Spleen (tissue), 11 donors: Measurements from ENCODE around the gene CEACAM1. TPM values are rescaled to one million over a fixed set of nuclear protein-coding genes. Genes with fewer than 3 reads are reported as not detected.
"Not testable (repeated sequence)": the region's sequence is repeated elsewhere in the genome, so short reads cannot be mapped to it uniquely, and the experiment has no call there.

Source experiments
- DNase-seq: peaks from one replicate; pipeline ENCODE4 v3.0.0-alpha.2; 2020
- H3K27ac ChIP-seq, 8 donors: fragments of 200-600 bp; sonication (generic) in 7 of 8; 1 replicate in 4 of 8; 2 replicates in 4 of 8; pipeline versions ENCODE4 v1.5.0 to v1.8.0; 2016 to 2021; ENCODE audit warnings: inconsistent platforms in 4 of 8, mild to moderate bottlenecking in 4 of 8, moderate library complexity in 1 of 8
- H3K27me3 ChIP-seq, 7 donors: fragments of 200-600 bp; sonication (generic) in 6 of 7; replicated peaks in 1 of 7; 1 replicate in 4 of 7; 2 replicates in 3 of 7; pipeline versions ENCODE4 v1.5.0 to v1.8.0; 2016 to 2021; ENCODE audit warnings: inconsistent platforms in 3 of 7, mild to moderate bottlenecking in 1 of 7
- H3K36me3 ChIP-seq, 6 donors: fragments of 200-600 bp; sonication (generic) in 5 of 6; 1 replicate in 4 of 6; 2 replicates in 2 of 6; pipeline versions ENCODE4 v1.5.0 to v1.8.0; 2016 to 2021; ENCODE audit warnings: inconsistent platforms in 2 of 6
- H3K4me1 ChIP-seq, 6 donors: fragments of 200-600 bp; sonication (generic) in 5 of 6; 1 replicate in 3 of 6; 2 replicates in 3 of 6; pipeline versions ENCODE4 v1.5.0 to v1.8.0; 2016 to 2021; ENCODE audit warnings: inconsistent platforms in 3 of 6
- H3K4me3 ChIP-seq, 8 donors: fragments of 200-600 bp; sonication (generic) in 7 of 8; 1 replicate in 4 of 8; 2 replicates in 4 of 8; pipeline versions ENCODE4 v1.5.0 to v1.8.0; 2016 to 2021; ENCODE audit warnings: inconsistent platforms in 4 of 8, mild to moderate bottlenecking in 4 of 8, moderate library complexity in 2 of 8
- H3K9me3 ChIP-seq, 8 donors: fragments of 200-600 bp; sonication (generic) in 7 of 8; 1 replicate in 4 of 8; 2 replicates in 4 of 8; pipeline versions ENCODE4 v1.5.0 to v1.8.0; 2016 to 2021; ENCODE audit warnings: inconsistent platforms in 4 of 8
- POLR2A ChIP-seq, 3 donors: fragments of 450-650 bp; IDR thresholded peaks; one replicate each; pipeline ENCODE4 v1.5.1; 2017; ENCODE audit warnings: antibody characterized with exemption in 3 of 3, mild to moderate bottlenecking in 1 of 3
- POLR2AphosphoS5 ChIP-seq, 3 donors: sonication (generic); formaldehyde crosslinking; IDR thresholded peaks; one replicate each; pipeline ENCODE4 v1.5.1; 2017; ENCODE audit warnings: antibody characterized with exemption in 3 of 3
- WGBS, 5 donors: extraction: QIAGEN DNeasy Blood & Tissue Kit in 3 of 5; methylation state at CpG; one replicate each; pipeline versions ENCODE4 v1.1.5 to v1.1.7; 2013 to 2018; 5-methylcytosine and 5-hydroxymethylcytosine counted together
- intact Hi-C: fragments of 100-400 bp; cut with DNase I; formaldehyde crosslinking; loops from one replicate; pipeline ENCODE4 v1.15.0; 2023; ENCODE audit warnings: low total_unique reads
- polyA plus RNA-seq, 3 donors: library from polyadenylated mRNA; stranded (reverse); fragments of 200-250 nt; gene quantifications; one replicate each; pipeline ENCODE4 v1.2.1, GENCODE V29; 2013
- total RNA-seq, 7 donors: library from RNA; depleted of rRNA in 3 of 7; stranded (reverse); fragments of >200 nt in 3 of 7; fragmentation: NEBNext Ultra II Directional in 4 of 7; extraction: Animal tissue kit (Norgen Biotek cat#: 25700) in 4 of 7; gene quantifications; one replicate each; pipeline versions ENCODE4 v1.1.0 to v1.2.1, GENCODE V29; 2016 to 2021
- TF ChIP-seq, protein P1 (sequence below), 11 experiments: fragments of 200-600 bp in 7 of 11; fragments of 450-650 bp in 4 of 11; sonication (generic) in 4 of 11; IDR thresholded peaks in 8 of 11; conservative IDR thresholded peaks in 3 of 11; 1 replicate in 7 of 11; 2 replicates in 4 of 11; pipeline versions ENCODE4 v1.4.0 to v1.8.0; 2016 to 2021; ENCODE audit warnings: antibody characterized with exemption in 11 of 11, inconsistent platforms in 4 of 11, mild to moderate bottlenecking in 1 of 11
- donor health status: healthy with polysubstance abuse.
- donor health status: DM: no; HTN: no; CAD: no; lungs with moderate emphysema.
- donor health status: DM: no; HTN: no; CAD: no.
- donor health status: Bipolar disorder and iron deficiency.
- donor health status: healthy.
- donor health status: DM: no; HTN: no; CAD: no.
- donor health status: DM: yes; HTN: yes; CAD: no.

CEACAM1 gene
- total and polyA plus RNA-seq, 10 donors = 1.5 to 33.5 (median 16.7) TPM

DNA sequence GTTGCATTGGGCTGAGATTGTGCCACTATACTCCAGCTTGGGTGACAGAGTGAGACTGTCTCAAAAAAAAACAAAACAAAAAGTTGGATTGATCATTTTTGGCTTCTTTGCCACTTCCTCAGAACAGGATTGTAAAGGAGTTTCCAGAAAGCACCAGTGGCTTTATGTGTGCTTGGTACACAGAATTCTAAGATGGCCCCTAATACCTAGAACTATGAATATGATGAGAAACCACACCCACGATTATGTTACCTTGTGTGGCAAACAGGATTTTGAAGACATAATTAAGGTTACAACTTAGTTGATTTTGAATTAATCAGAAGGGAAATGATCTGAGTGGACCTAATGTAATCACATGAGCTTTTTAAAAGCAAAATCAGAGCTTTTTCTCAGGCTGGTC, 26.5 kb downstream of the CEACAM1 start:
- Histone ChIP-seq H3K27ac (no peak overlapping the region), H3K9me3 (no peaks in the 10 kb centered on the region), H3K27me3 (no peaks in the 10 kb centered on the region), H3K4me1 (peaks cover 11 to 27% (median 22%) of the 10 kb centered on the region in 6 donors), H3K4me3 (no peak overlapping the region), H3K36me3 (no peaks in the 10 kb centered on the region)
- DNase-seq = no peak
- TF ChIP-seq POLR2AphosphoS5 (IDR thresholded peaks at IDR 0.05) (no peak), POLR2A (IDR thresholded peaks at IDR 0.05) (no peak)
- TF ChIP-seq, protein P1, sequence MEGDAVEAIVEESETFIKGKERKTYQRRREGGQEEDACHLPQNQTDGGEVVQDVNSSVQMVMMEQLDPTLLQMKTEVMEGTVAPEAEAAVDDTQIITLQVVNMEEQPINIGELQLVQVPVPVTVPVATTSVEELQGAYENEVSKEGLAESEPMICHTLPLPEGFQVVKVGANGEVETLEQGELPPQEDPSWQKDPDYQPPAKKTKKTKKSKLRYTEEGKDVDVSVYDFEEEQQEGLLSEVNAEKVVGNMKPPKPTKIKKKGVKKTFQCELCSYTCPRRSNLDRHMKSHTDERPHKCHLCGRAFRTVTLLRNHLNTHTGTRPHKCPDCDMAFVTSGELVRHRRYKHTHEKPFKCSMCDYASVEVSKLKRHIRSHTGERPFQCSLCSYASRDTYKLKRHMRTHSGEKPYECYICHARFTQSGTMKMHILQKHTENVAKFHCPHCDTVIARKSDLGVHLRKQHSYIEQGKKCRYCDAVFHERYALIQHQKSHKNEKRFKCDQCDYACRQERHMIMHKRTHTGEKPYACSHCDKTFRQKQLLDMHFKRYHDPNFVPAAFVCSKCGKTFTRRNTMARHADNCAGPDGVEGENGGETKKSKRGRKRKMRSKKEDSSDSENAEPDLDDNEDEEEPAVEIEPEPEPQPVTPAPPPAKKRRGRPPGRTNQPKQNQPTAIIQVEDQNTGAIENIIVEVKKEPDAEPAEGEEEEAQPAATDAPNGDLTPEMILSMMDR (IDR thresholded peaks at IDR 0.05 in 8 of 11, conservative IDR thresholded peaks at IDR 0.05 in 3 of 11) = no peak
- intact Hi-C loops = no loop called here
- 69 to 95% (median 81%) methylated on average over 1 of the region's 1 CpG for WGBS, 5 donors

DNA sequence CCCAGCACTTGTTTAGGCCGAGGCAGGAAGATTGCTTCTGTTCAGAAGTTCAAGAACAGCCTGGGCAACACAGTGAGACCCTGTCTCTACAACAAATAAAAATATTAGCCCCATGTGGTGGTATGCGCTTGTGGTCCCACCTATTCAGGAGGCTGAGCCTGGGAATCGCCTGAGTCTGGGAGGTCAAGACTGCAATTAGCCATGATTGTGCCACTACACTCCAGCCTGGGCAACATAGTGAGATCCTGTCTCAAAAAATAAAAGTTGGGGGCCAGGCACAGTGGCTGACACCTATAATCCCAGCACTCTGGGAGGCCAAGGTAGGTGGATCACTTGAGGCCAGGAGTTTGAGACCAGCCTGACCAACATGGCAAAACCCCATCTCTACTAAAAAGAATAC, 27.0 kb downstream of the CEACAM1 start:
- DNase-seq, H3K27me3 ChIP-seq, H3K27ac ChIP-seq, intact Hi-C loops, H3K36me3 ChIP-seq, H3K9me3 ChIP-seq, H3K4me3 ChIP-seq: not testable (repeated sequence)
- H3K4me1 ChIP-seq = peaks cover 11 to 28% (median 24%) of the 10 kb centered on the region in 6 donors
- 90 to 96% (median 94%) methylated on average over 3 of the region's 3 CpGs for WGBS, 5 donors

DNA sequence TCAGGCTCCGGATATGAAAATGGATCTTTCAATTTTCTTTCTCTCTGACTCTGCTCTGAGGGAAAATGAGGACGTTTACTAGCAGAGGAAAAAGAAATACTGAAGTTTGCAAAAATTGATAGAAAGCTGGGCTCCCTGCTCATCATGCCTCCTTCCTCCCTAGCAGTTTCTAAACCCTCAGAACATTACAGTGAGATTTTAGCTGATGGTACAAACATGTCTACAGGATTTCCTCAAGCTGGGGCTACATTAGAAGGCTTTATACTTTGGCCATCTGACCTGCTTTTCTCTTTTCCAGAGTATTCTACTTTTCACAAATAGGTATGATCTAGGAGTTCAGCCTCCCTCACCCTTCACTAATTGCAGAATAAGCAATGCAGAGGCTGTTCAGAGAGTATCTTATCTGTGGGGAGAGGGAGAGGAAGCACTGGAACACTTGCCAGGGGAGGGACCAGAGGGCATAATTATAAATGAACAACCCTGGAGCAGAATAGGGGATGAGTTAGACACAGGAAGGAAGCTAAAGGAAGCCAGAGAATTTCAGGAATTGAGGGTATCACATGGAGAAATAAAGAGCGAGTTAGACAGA, 30.0 kb downstream of the CEACAM1 start:
- peak overlapping the region in 7 of 8 donors; percentile 10 to 76 (median 59) for H3K27ac ChIP-seq
- H3K36me3 ChIP-seq = no peaks in the 10 kb centered on the region
- WGBS, 5 donors = 59 to 75% (median 66%) methylated on average over 3 of the region's 3 CpGs
- intact Hi-C loops = no loop called here
- TF ChIP-seq POLR2AphosphoS5 (IDR thresholded peaks at IDR 0.05) = no peak
- no peaks in the 10 kb centered on the region for H3K27me3 ChIP-seq
- H3K4me3 ChIP-seq = no peak overlapping the region
- H3K9me3 ChIP-seq = no peaks in the 10 kb centered on the region
- peaks cover 11 to 28% (median 25%) of the 10 kb centered on the region in 6 donors for H3K4me1 ChIP-seq
- no peak for DNase-seq

DNA sequence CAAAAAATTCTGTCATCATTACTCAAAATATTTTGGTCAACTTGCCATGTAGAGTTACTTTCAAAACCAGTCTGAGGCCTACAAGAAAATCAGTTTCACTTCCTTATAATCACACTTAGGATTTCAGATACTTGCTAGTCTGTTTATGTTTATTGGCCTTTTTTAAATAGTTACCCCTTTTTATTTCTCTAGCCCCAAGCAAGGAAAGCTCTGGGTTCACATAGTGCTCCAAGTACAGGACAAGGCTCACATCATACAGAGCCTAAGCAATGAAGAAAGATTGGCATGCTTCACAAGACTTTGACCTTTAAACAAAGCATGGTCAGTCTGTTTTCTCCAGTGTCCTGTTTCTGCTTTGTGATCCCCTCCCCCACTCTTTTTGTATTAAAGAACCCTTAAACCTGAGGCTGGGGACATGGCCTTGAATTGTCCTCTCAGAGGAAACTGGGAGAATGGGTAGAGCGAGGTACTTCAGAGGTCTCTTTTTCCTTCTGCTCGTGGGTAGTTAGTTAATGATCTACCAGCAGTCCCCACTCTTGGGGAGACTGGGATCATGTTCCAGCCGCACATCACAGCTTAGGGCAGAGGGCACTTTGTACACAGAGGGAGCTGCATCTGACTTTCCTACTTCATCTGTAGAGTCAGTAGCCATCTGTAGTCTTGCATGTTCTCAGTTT, 30.7 kb downstream of the CEACAM1 start:
- 46 to 83% (median 77%) methylated on average over 3 of the region's 3 CpGs for WGBS, 5 donors
- no peak for DNase-seq
- Histone ChIP-seq H3K27ac (peak overlapping the region in 7 of 8 donors; percentile 10 to 76 (median 59)), H3K4me1 (peaks cover 11 to 28% (median 25%) of the 10 kb centered on the region in 6 donors), H3K36me3 (no peaks in the 10 kb centered on the region), H3K4me3 (no peak overlapping the region), H3K27me3 (no peaks in the 10 kb centered on the region), H3K9me3 (no peaks in the 10 kb centered on the region)
- TF ChIP-seq POLR2AphosphoS5 (IDR thresholded peaks at IDR 0.05) = no peak
- intact Hi-C loops = no loop called here

DNA sequence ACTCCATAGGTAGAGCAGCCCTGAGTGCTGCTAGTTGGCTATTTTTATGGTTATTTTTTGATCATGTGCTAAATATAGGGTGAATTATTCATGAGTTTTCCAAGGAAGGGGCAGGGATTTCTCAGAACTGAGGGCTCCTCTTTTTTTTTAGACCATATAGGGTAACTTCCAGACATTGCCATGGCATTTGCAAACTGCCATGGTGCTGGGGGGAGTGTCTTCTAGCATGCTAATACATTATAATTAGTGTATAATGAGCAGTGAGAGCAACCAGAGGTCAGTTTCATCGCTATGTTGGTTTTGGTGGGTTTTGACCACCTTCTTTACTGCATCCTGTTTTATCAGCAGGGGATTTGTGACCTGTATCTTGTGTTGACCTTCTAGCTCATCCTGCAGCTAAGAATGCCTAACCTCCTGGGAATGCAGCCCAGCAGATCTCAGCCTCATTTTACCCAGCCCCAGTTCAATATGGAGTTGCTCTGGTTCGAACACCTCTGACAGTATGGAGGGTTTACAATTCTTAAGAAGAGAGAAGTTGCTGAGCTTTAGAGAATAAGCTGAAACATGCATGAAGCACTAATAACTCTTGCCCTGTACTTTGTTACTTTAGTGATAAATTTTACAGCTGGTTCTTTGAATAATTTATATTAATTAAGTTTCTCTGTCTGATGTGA, 31.7 kb downstream of the CEACAM1 start:
- Histone ChIP-seq H3K4me1 (peaks cover 11 to 28% (median 25%) of the 10 kb centered on the region in 6 donors), H3K27ac (peak overlapping the region in 6 of 8 donors; percentile 37 to 76 (median 60)), H3K4me3 (no peak overlapping the region), H3K36me3 (no peaks in the 10 kb centered on the region), H3K9me3 (no peaks in the 10 kb centered on the region), H3K27me3 (no peaks in the 10 kb centered on the region)
- WGBS, 5 donors = 87 to 99% (median 90%) methylated on average over 2 of the region's 2 CpGs
- DNase-seq = no peak
- TF ChIP-seq POLR2A (IDR thresholded peaks at IDR 0.05) (no peak), POLR2AphosphoS5 (IDR thresholded peaks at IDR 0.05) (no peak)
- TF ChIP-seq, protein P1 (IDR thresholded peaks at IDR 0.05 in 8 of 11, conservative IDR thresholded peaks at IDR 0.05 in 3 of 11) = no peak
- intact Hi-C loops = no loop called here
